NK-92 (cell line): Measurements from ENCODE around the gene R3HCC1L.

ENCODE experiments used
- DNase-seq: peaks from one replicate; lab custom pipeline; 2025; ENCODE audit not compliant: unreplicated experiment; lab: John Stamatoyannopoulos, UW

The R3HCC1L gene

GRCh38 chr10:98272245-98272644, 137.8 kb downstream of the R3HCC1L start:
- DNase-seq: no peak

DNA sequence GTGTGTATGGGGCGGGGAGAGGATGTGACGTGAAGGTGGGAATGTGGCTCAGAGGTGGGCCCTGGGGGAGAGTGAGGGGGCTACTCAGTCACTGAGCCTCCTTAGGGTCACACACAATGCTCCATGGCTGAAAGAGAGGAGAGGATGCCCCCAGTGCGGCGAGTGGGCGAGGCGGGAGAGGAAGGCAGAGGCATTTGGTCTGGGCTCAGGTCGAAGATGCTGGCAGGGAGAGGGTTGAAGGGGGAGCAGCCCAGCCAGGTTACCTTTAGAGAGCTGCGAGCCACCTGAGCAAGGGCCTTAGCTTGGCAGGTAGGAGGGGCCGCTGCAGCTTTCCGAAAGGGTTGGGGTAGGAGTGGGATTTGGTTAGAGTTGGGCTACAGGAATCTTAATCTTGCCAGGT, 138.2 kb downstream of the R3HCC1L start:
- DNase-seq: no peak

DNA sequence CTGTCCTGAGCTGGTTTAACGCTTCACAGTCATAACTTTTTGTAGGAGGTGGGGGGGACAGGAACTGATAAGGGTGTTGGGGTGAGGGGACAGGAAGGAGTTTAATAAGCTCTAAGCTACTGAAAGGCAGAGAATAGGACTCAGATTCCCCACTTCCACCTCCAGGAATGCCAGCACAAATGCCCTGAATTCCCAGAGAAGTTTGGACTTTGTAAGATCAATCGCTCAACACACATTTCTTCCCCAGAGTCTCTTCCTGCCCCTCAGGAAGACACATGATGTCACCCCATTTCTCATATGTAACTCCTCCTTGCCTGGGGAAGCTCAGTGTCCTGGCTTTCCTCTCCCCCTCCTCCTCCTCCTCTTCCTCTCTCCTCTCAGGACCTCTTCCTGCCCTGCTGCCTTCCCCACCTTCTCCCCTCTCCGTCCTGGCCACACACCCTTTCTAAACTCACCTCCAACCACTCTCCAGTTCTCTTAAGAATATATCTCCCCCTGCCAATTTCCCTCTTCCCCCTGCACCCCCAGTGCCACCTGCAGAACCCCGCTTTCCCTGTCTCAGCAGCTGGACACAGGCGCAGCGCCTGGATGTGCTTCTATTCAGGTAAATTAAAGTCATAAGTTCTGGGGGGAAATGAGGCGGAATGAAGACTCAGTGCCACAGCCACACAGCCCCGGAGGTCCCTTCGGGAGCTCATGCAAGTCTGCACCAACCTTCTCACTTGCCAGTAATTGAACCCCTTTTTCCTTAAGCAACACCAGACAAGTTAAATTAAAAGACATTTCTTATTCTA, 138.8 kb downstream of the R3HCC1L start:
- DNase-seq: no peak

DNA sequence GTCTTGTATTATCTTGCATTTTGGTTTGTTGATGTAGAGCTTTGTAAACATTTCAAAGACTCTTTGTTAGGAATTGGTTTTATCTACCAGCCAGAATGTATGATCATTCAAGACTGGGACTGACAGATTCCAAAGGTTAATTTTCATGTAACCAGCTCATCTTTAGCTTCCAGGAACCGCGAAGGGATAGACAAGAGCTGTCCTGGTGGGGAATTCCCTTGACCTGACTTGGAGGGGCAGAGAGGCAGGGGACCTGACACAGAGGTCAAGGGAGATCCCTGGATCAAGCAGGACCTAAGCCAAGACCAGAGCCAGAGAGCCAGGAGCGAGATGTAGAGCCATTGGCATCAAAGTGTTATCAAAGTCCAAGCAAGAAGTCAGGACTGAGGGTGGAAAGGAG, 140.1 kb downstream of the R3HCC1L start:
- no peak for DNase-seq

DNA sequence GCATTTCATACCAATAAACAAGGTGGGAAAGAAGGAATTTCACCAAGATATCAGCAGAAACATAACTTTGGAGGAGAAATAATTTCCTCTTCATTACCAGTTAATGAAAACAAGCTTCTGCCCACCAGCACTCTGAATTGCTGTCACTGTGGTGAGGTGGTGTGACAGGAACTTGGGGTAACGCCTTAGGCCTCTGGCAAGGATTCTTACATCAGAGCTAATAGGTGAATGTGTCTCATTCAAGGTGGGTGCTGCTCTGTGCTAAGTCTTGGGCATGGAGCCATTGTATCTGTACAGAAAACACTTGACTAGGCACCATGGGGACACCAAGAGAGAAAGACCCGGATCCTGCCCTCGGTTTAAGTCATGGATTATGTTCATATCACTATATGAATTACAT, 141.9 kb downstream of the R3HCC1L start:
- no peak for DNase-seq

DNA sequence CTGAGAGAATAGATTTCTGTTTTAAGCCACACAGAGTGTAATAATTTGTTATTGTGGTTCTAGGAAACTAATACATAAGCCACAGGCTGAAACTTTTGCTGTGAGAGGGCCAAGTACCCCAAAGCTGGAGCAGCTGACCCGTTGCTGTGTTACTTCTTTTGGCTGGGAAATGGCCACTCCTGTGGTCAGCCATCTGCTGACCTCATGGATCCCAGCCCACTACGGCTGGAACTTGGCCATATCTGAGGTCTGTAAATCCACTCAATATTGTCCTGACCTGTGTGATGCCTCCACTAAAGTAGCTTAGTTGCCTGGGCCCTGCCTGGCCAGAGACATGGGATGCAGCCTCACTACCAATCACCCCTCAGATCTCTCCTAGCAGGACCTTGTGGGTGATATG, 151.0 kb downstream of the R3HCC1L start:
- no peak for DNase-seq

DNA sequence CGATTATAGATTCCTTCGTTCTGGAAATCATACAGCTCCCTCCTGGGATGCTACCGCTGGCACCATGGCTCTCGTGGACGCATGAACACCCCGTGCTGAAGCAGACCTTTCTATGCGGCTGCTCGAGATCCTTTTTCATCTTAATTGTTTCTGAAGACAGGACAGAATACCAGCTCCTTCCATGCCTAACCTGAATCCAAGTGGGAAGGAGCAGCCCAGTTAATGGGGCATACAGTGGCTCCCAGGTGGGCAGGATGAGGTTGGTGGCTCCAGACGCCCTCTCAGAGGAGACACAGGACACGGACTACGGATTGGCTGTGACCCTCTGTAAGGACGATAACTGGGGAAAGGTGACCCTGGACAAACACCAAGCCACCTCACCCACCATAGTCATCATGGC, 152.0 kb downstream of the R3HCC1L start:
- no peak for DNase-seq

- no peak for DNase-seq
These were observed 152.9 kb downstream of the R3HCC1L start for GRCh38 chr10:98287321-98287720.

DNA sequence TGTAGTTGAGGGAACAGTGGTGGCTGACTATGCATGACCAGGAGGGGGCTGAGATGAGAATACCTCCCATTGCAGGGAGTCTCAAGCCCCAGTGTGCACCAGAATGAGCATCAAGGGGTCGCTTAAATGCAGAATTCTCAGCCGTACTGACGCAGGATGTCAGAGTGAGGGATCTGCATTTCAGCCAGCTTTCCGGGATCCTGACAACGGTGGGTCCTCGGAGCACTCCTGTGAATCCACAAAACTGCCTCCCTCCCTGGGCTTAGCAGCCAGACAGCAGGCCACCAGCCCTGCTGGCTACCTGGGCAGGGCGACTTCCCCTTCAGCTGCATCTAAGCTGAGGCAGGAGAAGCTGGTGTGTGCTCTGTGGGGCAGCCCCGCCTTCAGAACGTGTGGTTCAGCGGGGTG, 155.3 kb downstream of the R3HCC1L start:
- no peak for DNase-seq

GRCh38 chr10:98292971-98293370, 158.5 kb downstream of the R3HCC1L start:
- no peak for DNase-seq

GRCh38 chr10:98293550-98294269, 159.3 kb downstream of the R3HCC1L start:
- no peak for DNase-seq

- no peak for DNase-seq
These were observed 159.8 kb downstream of the R3HCC1L start for GRCh38 chr10:98294270-98294627.
